NCI-H1092 treated with DMSO at 0.1 percent for 48 hours (cell line): ENCODE data around the gene MMRN2.
"Not testable (repeated sequence)": the region's sequence is repeated elsewhere in the genome, so short reads cannot be mapped to it uniquely, and the experiment has no call there.

Source experiments
- DNase-seq: peaks from one replicate; lab custom pipeline; 2025; lab: John Stamatoyannopoulos, UW

MMRN2 gene

GRCh38 chr10:86941991-86942421 is 15.4 kb downstream of the MMRN2 start:
- DNase-seq = no peak

GRCh38 chr10:86941426-86941825 is 16.0 kb downstream of the MMRN2 start:
- no peak for DNase-seq

GRCh38 chr10:86940677-86941076 is 16.7 kb downstream of the MMRN2 start:
- no peak for DNase-seq

DNA sequence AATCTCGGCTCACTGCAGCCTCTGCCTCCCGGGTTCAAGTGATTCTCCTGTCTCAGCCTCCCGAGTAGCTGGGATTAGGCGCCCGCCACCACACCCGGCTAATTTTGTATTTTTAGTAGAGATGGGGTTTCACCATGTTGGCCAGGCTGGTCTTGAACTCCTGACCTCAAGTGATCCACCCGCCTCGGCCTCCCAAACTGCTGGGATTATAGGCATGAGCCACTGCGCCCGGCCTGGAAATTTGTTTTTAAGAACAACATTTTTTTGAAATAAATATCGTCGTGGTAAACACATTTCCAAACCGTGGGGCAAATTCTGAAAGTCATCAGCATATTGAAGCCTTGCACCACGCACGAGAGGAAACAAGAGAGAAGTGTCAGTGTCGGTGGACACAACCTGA is 17.3 kb downstream of the MMRN2 start:
- DNase-seq = not testable (repeated sequence)

GRCh38 chr10:86938260-86938659 is 19.2 kb downstream of the MMRN2 start:
- DNase-seq = no peak

DNA sequence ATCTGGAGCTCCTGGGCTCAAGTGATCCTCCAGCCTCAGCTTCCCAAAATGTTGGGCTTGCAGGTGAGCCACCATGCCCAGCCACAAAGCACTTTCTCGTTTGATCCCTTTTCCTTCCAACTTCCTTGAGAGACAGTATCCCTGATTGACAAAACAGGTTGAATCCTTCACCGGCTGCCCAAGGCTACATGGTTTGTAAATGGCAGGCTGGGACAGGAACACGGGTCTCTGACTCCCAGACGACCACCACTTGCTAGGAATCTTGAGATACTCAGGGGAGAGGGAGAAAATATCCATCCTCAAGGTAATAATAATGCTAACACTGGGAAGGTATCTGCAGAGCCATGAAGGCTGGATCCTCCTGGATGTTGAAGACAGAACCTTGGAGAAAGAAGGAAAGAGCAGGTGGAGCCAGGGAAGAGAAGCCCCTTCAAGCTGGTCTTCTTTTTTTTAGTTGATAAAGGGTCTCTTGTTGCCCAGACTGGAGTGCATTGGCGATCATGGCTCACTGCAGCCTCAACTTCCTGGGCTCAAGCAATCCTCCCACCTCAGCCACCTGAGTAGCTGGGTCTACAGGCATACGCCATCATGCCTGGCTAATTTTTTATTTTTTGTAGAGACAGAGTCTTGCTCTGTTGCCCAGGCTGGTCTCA is 19.8 kb downstream of the MMRN2 start:
- no peak for DNase-seq

GRCh38 chr10:86936661-86937501 is 20.5 kb downstream of the MMRN2 start:
- DNase-seq = peak; percentile 5

- DNase-seq = not testable (repeated sequence)
These were observed 23.2 kb downstream of the MMRN2 start for GRCh38 chr10:86934162-86934711.

DNA sequence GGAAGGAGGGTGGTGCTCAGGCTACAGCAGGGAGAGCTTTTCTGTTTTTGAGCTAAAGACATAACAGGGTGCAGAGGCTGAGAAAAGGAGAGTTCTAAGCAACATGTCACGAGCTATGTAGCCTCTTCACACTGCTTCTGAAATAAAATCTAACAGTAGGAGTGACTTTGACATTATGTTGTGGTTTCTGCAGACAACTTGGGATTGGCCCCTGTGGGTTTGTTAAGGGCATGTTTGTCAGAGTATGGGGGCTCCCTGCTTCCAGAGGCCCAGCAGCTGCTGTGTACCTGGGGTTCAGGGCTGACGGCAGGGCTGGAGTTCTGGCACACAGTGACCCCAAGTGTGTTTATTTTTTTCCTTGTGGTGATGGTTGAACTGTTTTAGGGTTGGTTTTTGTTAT is 24.7 kb downstream of the MMRN2 start:
- no peak for DNase-seq

DNA sequence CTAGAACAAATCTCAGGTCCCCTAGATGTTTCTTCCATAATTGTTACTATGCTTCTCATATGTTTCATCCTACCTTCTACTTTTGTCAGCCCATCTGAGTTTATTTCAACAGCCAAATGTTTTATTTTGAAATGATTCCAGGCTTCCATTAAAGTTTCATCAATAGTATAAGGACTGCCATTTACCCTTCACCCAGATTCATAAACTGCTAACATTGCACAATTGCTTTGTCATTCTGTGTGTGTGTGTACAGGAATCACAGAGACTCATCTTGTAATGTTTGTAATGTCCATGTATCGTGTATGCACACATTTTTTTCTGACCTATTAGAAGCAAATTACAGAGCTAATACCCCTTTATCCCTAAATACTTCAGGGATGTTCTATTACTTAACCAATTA is 25.5 kb downstream of the MMRN2 start:
- no peak for DNase-seq

GRCh38 chr10:86929468-86930380 is 27.7 kb downstream of the MMRN2 start:
- DNase-seq = no peak

GRCh38 chr10:86922553-86922961 is 34.9 kb downstream of the MMRN2 start:
- DNase-seq = no peak

- DNase-seq = no peak
These were observed 39.4 kb downstream of the MMRN2 start for GRCh38 chr10:86918022-86918471.

- DNase-seq = no peak
These were observed 42.7 kb downstream of the MMRN2 start for GRCh38 chr10:86914734-86915133.

DNA sequence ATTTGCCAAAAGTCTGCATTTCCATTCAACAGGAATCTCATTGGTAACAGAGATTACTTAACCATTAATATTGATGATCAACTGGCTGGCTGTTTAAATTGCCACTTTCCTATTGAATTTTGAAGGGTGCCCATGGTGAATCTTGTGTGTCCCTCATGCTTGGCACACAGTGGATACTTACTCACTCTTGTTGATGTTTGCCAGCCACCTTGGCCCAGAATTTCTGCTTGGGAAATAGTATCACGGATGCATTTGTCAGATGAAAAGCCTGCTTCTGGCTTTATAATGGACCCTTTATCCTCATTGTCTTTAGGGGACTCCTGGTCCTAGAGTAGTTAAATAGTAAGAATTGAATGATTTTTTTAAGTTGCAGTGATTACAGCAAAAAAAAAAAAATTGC is 52.0 kb downstream of the MMRN2 start:
- no peak for DNase-seq

DNA sequence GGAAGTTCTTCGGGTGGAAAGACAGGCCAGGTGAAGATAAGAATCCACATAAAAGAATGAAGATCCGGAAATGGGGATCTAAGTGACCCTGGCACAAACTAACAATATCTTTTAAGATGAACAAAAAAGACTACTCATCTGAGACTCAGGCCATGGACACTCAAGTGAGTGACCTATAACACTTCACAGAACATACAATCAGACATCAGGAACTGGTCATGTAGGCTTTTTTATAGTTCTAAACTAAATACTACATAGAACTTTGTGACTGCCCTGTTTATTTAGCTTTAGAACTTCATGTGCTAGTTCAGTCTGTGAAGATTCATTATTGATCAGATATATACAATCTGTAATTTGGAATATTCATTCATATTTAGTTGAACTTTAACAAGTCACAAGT is 52.8 kb downstream of the MMRN2 start:
- no peak for DNase-seq

DNA sequence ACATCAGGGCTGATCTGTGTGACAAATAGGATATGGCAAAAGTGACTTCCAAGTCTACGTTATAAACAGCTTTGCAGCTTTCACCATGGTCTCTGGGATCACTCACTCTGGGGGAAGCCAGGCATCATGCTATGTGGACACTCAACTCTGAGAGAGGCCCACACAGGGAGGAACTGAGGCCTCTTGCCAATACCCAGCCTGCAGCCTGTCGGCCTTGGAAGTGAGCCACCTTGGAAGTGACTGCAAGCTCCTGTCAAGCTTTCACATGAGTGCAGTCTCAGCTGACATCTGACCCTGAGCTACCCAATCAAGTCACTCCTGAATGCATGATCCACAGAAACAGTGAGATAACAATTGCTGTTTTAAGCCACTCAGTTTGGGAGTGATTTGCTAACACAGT is 56.5 kb downstream of the MMRN2 start:
- no peak for DNase-seq

- peak; percentile 14 for DNase-seq
These were observed 57.6 kb downstream of the MMRN2 start for GRCh38 chr10:86899670-86900276.

DNA sequence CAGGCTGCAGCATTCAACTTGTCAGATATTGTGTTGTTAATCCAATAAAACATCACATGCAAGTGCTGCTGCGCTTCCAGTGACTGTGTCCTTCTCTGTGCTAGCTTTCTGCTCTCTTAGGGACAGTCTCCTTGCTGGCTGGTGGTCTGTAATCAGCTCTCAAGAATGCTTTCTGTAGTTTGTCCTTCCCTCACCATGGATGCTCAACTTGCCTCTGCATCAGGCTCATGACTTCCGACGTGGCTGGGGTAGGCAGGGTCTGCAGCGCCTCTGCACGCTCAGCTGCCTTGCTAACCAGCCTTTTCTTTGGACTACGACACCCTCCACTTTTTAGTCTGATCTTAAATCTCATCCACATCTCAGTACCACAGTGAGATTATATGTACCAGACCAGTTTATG is 58.3 kb downstream of the MMRN2 start:
- DNase-seq = no peak

GRCh38 chr10:86898511-86898910 is 58.9 kb downstream of the MMRN2 start:
- DNase-seq = no peak

- no peak for DNase-seq
These were observed 67.4 kb downstream of the MMRN2 start for GRCh38 chr10:86889997-86890396.
